Neuron (in vitro differentiated cells): Measurements from ENCODE around the gene PDE10A.
A peak's percentile ranks its signal among the peaks of the same experiment; 100 is the strongest.

Source experiments
- H2AFZ ChIP-seq: one replicate; pipeline ENCODE4 v1.6.1; 2013; ENCODE audit warnings: low read depth, mild to moderate bottlenecking, inconsistent platforms, low read length, moderate library complexity
- H3K27me3 ChIP-seq: one replicate; pipeline ENCODE4 v1.6.1; 2013; ENCODE audit warnings: low read length; ENCODE audit not compliant: insufficient read depth
- H3K36me3 ChIP-seq: one replicate; pipeline ENCODE4 v1.6.1; 2013; ENCODE audit warnings: low read length; ENCODE audit not compliant: insufficient read depth
- H3K4me1 ChIP-seq: one replicate; pipeline ENCODE4 v1.6.1; 2013; ENCODE audit warnings: low read length; ENCODE audit not compliant: insufficient read depth
- H3K4me3 ChIP-seq: 2 replicates; pipeline ENCODE4 v1.5.1; 2013; ENCODE audit warnings: mild to moderate bottlenecking, low read length, moderate library complexity
- H3K9me3 ChIP-seq: one replicate; pipeline ENCODE4 v1.6.1; 2013; ENCODE audit warnings: low read length

PDE10A gene

GRCh38 chr6:165345700-165346099 lies 317.3 kb downstream of the PDE10A start:
- H3K9me3 ChIP-seq: peaks cover 13% of the 10 kb centered on the region
- H3K27me3 ChIP-seq: no peaks in the 10 kb centered on the region
- H3K4me1 ChIP-seq: peaks cover under 1% of the 10 kb centered on the region
- peaks cover 20% of the 10 kb centered on the region for H3K36me3 ChIP-seq
- no peak overlapping the region for H2AFZ ChIP-seq
- no peak overlapping the region for H3K4me3 ChIP-seq

GRCh38 chr6:165340532-165340931 lies 322.5 kb downstream of the PDE10A start:
- Histone ChIP-seq H3K9me3 (peaks cover 6% of the 10 kb centered on the region), H3K36me3 (peaks cover 12% of the 10 kb centered on the region), H3K4me1 (peaks cover 7% of the 10 kb centered on the region)

GRCh38 chr6:165325609-165326008 lies 337.4 kb downstream of the PDE10A start:
- H3K4me3 ChIP-seq: no peak overlapping the region

More at GRCh38 chr6:165340532-165340931, 322.5 kb downstream of the PDE10A start:
- no peak overlapping the region for H3K4me3 ChIP-seq
- H2AFZ ChIP-seq: no peak overlapping the region
- no peaks in the 10 kb centered on the region for H3K27me3 ChIP-seq

DNA sequence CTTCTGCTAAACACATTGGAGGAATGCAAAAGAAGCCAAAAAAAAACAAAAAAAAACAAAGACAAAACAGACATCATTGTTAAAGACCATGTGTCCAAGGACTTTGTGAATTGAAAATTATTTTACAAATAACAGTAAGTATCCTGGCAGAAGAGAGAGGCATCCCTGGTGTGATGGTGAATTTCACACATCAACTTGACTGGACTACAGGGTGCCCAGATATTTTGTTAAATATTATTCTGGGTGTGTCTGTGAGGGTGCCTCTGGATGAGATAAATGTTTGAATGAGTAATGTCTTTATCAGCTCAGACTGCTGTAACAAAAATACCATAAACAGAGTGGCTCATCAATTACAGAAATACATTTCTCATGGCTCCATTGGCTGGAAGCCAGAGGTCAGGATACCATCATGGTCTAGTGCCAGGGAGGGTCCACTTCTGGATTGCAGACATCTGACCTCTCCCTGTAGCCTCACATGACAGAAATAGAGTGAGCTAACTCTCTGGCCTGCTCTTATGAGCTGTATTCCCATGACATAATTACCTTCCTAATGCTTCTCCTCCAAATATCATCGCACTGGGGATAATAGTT lies 341.4 kb downstream of the PDE10A start:
- H2AFZ ChIP-seq: no peak overlapping the region
- no peaks in the 10 kb centered on the region for H3K27me3 ChIP-seq
- no peak overlapping the region for H3K4me3 ChIP-seq
- H3K36me3 ChIP-seq: peaks cover under 1% of the 10 kb centered on the region
- H3K9me3 ChIP-seq: peaks cover 2% of the 10 kb centered on the region
- no peaks in the 10 kb centered on the region for H3K4me1 ChIP-seq

More at GRCh38 chr6:165325609-165326008, 337.4 kb downstream of the PDE10A start:
- Histone ChIP-seq H2AFZ (no peak overlapping the region), H3K27me3 (no peaks in the 10 kb centered on the region), H3K4me1 (no peaks in the 10 kb centered on the region), H3K36me3 (peaks cover 7% of the 10 kb centered on the region), H3K9me3 (peaks cover 2% of the 10 kb centered on the region)

GRCh38 chr6:165321150-165321549 lies 341.9 kb downstream of the PDE10A start:
- H3K27me3 ChIP-seq: no peaks in the 10 kb centered on the region
- no peaks in the 10 kb centered on the region for H3K4me1 ChIP-seq
- no peak overlapping the region for H2AFZ ChIP-seq
- H3K4me3 ChIP-seq: no peak overlapping the region
- H3K9me3 ChIP-seq: peaks cover 2% of the 10 kb centered on the region
- no peaks in the 10 kb centered on the region for H3K36me3 ChIP-seq

- Histone ChIP-seq H3K4me1 (no peaks in the 10 kb centered on the region), H3K4me3 (no peak overlapping the region), H3K27me3 (no peaks in the 10 kb centered on the region), H3K36me3 (no peaks in the 10 kb centered on the region), H3K9me3 (peaks cover 2% of the 10 kb centered on the region), H2AFZ (no peak overlapping the region)
Measured at GRCh38 chr6:165317723-165318122, 345.3 kb downstream of the PDE10A start.

- Histone ChIP-seq H3K9me3 (no peaks in the 10 kb centered on the region), H2AFZ (peak within 1 kb of the TSS; percentile 35), H3K27me3 (no peaks in the 10 kb centered on the region), H3K4me3 (peak within 1 kb of the TSS; percentile 61), H3K36me3 (no peaks in the 10 kb centered on the region), H3K4me1 (peaks cover 20% of the 10 kb centered on the region)
Measured at GRCh38 chr6:165308926-165309731, 353.9 kb downstream of the PDE10A start, which contains the start of gene C6orf118. TSS of gene C6orf118 (minus strand) at chr6:165309605. CDS start at chr6:165309586, 19 bp downstream.

GRCh38 chr6:165306955-165307354 lies 356.1 kb downstream of the PDE10A start:
- H2AFZ ChIP-seq: no peak overlapping the region
- H3K4me3 ChIP-seq: no peak overlapping the region
- no peaks in the 10 kb centered on the region for H3K36me3 ChIP-seq
- H3K27me3 ChIP-seq: no peaks in the 10 kb centered on the region
- peaks cover 2% of the 10 kb centered on the region for H3K9me3 ChIP-seq
- H3K4me1 ChIP-seq: peaks cover 20% of the 10 kb centered on the region

GRCh38 chr6:165301372-165302246 lies 361.4 kb downstream of the PDE10A start:
- Histone ChIP-seq H3K9me3 (peaks cover 9% of the 10 kb centered on the region), H2AFZ (no peak overlapping the region), H3K4me1 (peaks cover 26% of the 10 kb centered on the region), H3K36me3 (peaks cover 10% of the 10 kb centered on the region), H3K4me3 (no peak overlapping the region), H3K27me3 (no peaks in the 10 kb centered on the region)

- peaks cover 26% of the 10 kb centered on the region for H3K4me1 ChIP-seq
- peaks cover 9% of the 10 kb centered on the region for H3K9me3 ChIP-seq
- no peaks in the 10 kb centered on the region for H3K27me3 ChIP-seq
- H3K36me3 ChIP-seq: peaks cover 13% of the 10 kb centered on the region
- no peak overlapping the region for H2AFZ ChIP-seq
- H3K4me3 ChIP-seq: no peak overlapping the region
Measured at GRCh38 chr6:165300422-165300936, 362.6 kb downstream of the PDE10A start.

- Histone ChIP-seq H3K4me1 (peaks cover 26% of the 10 kb centered on the region), H3K9me3 (peaks cover 9% of the 10 kb centered on the region), H3K27me3 (no peaks in the 10 kb centered on the region), H2AFZ (no peak overlapping the region), H3K36me3 (peaks cover 13% of the 10 kb centered on the region), H3K4me3 (no peak overlapping the region)
Measured at GRCh38 chr6:165298875-165299274, 364.2 kb downstream of the PDE10A start.

DNA sequence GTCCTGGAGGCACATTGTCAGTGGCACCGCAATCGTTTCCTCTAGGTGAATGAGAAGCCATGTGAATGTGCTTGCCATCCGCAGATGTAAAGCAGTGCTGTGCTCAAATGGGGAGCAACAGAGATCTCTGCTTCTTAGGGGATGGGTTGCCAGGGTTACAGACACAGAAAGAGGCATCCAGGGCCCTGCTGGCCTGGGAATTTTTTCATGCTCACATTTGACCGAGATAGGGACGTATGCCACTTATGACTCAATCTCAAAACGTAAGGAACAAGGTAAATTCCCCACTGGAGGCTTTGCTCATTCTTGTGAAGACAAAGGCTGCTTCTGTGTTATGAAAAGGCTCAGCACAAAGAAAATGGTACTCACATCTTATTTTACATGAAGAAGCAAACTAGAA lies 364.6 kb downstream of the PDE10A start:
- Histone ChIP-seq H3K36me3 (peaks cover 13% of the 10 kb centered on the region), H3K9me3 (peaks cover 9% of the 10 kb centered on the region), H3K4me1 (peaks cover 26% of the 10 kb centered on the region), H3K4me3 (no peak overlapping the region), H3K27me3 (no peaks in the 10 kb centered on the region), H2AFZ (no peak overlapping the region)
